Measurements from ENCODE around the gene NPPC. TPM values are rescaled to one million over a fixed set of nuclear protein-coding genes. Genes with fewer than 3 reads are reported as not detected.

NPPC gene
- total RNA-seq, 1 experiment from 2014 or later: not detected

DNA sequence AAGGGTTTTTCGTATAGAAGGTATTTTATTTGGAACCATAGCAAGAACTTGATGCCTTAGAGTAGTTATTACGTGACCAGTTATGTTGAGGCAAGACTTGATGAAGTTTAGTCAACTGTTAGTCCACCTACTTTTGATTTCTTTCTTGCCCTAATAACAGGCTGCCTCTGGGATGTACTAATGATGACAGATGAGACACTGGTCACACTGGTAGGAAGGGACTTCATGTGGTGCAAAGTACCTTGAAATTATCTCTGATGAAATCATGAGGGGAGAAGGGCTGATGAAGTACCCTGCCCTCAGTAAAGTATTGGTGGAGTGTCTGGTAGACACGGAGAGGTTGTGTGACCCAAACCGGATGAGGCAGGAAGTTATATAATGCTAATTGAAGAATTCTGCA, 40.7 kb upstream of the NPPC start:
- CTCF ChIA-PET: interaction anchor here (0.6 kb wide), 1 partner anchor 122 kb away, joined by 3 read pairs; no protein-coding TSS in a partner anchor
- no peaks in the 10 kb centered on the region for H3K9me3 Mint-ChIP-seq (ENCODE audit: low read depth, unreplicated experiment)
- DNase-seq: no peak
- H3K27me3 Mint-ChIP-seq (ENCODE audit: unreplicated experiment): no peaks in the 10 kb centered on the region
- H3K4me3 Mint-ChIP-seq (ENCODE audit: low read depth, unreplicated experiment): no peak overlapping the region
- intact Hi-C loops (cut with micrococcal nuclease; ENCODE audit: unreplicated experiment): no loop called here
- BruUV-seq (replicated peaks): no TSS peak
- peaks cover 14% of the 10 kb centered on the region for H3K36me3 Mint-ChIP-seq (ENCODE audit: insufficient read depth, unreplicated experiment)
- H3K4me1 Mint-ChIP-seq (ENCODE audit: low read depth, unreplicated experiment): peaks cover 9% of the 10 kb centered on the region
- no peak overlapping the region for H3K27ac Mint-ChIP-seq (ENCODE audit: unreplicated experiment)
- TF ChIP-seq, protein P1, sequence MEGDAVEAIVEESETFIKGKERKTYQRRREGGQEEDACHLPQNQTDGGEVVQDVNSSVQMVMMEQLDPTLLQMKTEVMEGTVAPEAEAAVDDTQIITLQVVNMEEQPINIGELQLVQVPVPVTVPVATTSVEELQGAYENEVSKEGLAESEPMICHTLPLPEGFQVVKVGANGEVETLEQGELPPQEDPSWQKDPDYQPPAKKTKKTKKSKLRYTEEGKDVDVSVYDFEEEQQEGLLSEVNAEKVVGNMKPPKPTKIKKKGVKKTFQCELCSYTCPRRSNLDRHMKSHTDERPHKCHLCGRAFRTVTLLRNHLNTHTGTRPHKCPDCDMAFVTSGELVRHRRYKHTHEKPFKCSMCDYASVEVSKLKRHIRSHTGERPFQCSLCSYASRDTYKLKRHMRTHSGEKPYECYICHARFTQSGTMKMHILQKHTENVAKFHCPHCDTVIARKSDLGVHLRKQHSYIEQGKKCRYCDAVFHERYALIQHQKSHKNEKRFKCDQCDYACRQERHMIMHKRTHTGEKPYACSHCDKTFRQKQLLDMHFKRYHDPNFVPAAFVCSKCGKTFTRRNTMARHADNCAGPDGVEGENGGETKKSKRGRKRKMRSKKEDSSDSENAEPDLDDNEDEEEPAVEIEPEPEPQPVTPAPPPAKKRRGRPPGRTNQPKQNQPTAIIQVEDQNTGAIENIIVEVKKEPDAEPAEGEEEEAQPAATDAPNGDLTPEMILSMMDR (IDR thresholded peaks at IDR 0.05; ENCODE audit: unreplicated experiment): no peak

DNA sequence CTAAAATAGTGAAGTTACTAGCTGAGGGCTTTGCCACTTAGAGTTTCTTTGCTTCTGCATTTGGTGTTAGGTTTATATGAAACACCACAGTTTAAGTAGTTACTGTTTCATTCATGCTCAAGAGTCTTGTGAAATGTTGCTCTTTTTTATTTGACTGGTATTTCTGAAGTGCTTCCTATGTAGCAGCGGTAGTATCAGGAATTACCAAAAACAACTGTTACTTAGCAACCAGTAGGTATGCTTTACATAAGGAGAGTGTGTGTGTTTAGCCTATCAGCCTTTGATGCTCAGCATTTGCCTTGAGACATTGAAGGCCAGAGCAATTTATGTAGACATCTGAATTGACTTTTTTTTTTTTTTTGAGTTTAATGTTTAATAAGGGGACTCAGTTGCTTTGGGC, 38.9 kb upstream of the NPPC start:
- TF ChIP-seq, protein P1 (IDR thresholded peaks at IDR 0.05; ENCODE audit: unreplicated experiment): no peak
- peaks cover 28% of the 10 kb centered on the region for H3K36me3 Mint-ChIP-seq (ENCODE audit: insufficient read depth, unreplicated experiment)
- peaks cover 3% of the 10 kb centered on the region for H3K9me3 Mint-ChIP-seq (ENCODE audit: low read depth, unreplicated experiment)
- H3K4me3 Mint-ChIP-seq (ENCODE audit: low read depth, unreplicated experiment): no peak overlapping the region
- BruUV-seq (replicated peaks): no TSS peak
- H3K4me1 Mint-ChIP-seq (ENCODE audit: low read depth, unreplicated experiment): peaks cover 18% of the 10 kb centered on the region
- no peak overlapping the region for H3K27ac Mint-ChIP-seq (ENCODE audit: unreplicated experiment)
- no peak for DNase-seq
- intact Hi-C loops (cut with micrococcal nuclease; ENCODE audit: unreplicated experiment): no loop called here
- H3K27me3 Mint-ChIP-seq (ENCODE audit: unreplicated experiment): no peaks in the 10 kb centered on the region
- CTCF ChIA-PET: no interaction called here

DNA sequence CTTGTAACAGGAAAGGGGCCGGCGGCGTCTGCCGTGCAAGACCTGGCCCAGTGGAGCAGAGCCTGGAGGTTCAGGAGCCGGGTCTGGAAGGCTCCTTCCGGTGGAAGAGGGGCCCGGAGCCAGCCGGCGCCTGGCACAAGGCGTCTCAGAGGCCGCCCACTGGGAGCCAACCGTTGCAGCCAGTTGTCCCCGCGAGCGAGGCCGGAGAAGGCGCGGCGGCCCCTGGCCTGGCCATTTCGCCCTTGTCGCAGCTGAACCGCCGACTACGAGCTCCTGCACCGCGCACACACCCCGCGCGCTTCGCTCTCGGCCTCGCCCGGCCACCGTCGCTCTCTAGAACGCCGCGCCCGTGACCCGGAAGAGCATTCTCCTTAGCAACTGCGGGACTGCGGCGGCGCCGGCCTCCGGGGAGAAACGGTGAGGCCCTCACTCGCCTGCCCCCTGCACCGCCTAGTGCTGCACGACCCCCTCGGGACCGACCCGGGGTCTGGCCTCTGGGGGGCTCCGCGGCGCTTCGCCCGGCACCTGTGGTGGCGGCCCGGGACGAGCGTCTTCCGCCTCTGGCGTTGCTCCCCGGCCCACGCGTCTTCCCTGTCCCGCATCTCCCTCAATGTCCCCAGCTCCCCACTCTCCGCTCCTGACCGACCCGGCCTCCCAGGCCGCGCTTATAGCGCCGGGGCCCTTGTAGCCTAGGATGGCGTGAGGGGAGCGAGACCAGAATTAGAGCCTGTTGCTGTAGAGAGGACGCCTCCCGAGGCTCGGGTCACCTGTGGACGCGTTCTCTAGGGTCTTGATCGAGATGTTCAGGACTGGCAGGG, 35.4 kb upstream of the NPPC start, which contains the start of gene DIS3L2:
Gene DIS3L2, plus strand, starts transcription at position 365 of the 818 bp plus-strand sequence. CDS start 53,215 bp downstream, outside the sequence.
- Mint-ChIP-seq H3K4me1 (ENCODE audit: low read depth, unreplicated experiment) (peaks cover 18% of the 10 kb centered on the region), H3K9me3 (ENCODE audit: low read depth, unreplicated experiment) (peaks cover 3% of the 10 kb centered on the region), H3K27ac (ENCODE audit: unreplicated experiment) (peak within 1 kb of the TSS; percentile 96), H3K27me3 (ENCODE audit: unreplicated experiment) (no peaks in the 10 kb centered on the region), H3K4me3 (ENCODE audit: low read depth, unreplicated experiment) (peak within 1 kb of the TSS; percentile 99), H3K36me3 (ENCODE audit: insufficient read depth, unreplicated experiment) (peaks cover 28% of the 10 kb centered on the region)
- TF ChIP-seq, protein P1 (IDR thresholded peaks at IDR 0.05; ENCODE audit: unreplicated experiment): no peak
- peak; percentile 85 for DNase-seq
- intact Hi-C loops (cut with micrococcal nuclease; ENCODE audit: unreplicated experiment): no loop called here
- CTCF ChIA-PET: no interaction called here
- no TSS peak for BruUV-seq (replicated peaks)

DNA sequence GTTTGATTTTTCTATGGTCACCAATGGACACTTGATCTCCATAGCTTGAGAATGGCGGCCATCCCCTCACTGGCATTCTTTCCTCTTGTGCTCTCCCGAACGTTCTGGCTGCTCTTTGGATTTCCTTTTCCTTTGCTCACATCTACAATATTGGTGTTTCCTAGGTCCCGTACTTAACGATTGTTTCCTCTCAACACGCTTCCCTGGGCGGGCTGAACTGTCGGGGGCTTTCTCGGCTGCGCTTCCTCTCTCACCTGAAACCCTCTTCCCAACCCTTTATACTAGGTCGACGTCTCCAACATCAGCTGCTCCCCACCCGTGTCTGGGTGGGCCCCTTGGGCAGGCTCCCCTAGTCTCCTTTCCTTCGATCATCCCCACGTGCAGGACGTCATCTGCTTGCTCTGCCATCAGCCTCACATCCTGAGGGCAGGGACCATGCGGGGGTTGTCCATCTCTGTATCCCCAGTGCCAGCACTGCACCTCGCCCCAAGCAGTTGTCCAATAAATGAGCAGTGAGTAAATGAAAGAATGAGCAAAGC, 34.7 kb upstream of the NPPC start:
- CTCF ChIA-PET: no interaction called here
- no peaks in the 10 kb centered on the region for H3K27me3 Mint-ChIP-seq (ENCODE audit: unreplicated experiment)
- intact Hi-C loops (cut with micrococcal nuclease; ENCODE audit: unreplicated experiment): no loop called here
- H3K36me3 Mint-ChIP-seq (ENCODE audit: insufficient read depth, unreplicated experiment): peaks cover 28% of the 10 kb centered on the region
- H3K27ac Mint-ChIP-seq (ENCODE audit: unreplicated experiment): peak overlapping the region; percentile 55
- H3K4me3 Mint-ChIP-seq (ENCODE audit: low read depth, unreplicated experiment): peak overlapping the region; percentile 99
- peaks cover 3% of the 10 kb centered on the region for H3K9me3 Mint-ChIP-seq (ENCODE audit: low read depth, unreplicated experiment)
- peaks cover 18% of the 10 kb centered on the region for H3K4me1 Mint-ChIP-seq (ENCODE audit: low read depth, unreplicated experiment)
- BruUV-seq (replicated peaks): TSS peak; percentile 96
- TF ChIP-seq, protein P1 (IDR thresholded peaks at IDR 0.05; ENCODE audit: unreplicated experiment): no peak
- no peak for DNase-seq

Data from Calu3 (cell line).